ENCODE results near the gene BAHCC1.

The BAHCC1 gene

GRCh38 chr17:81391293-81391935, 3.8 kb upstream of the BAHCC1 start:
- in situ Hi-C loops (cut with MboI; ENCODE audit: low pct_unique_long_range_greater_than_20kb, low sequenced_read_pairs, unreplicated experiment) = no loop called here
- DNase-seq (ENCODE audit: low spot score) = no peak
- TF ChIP-seq CTCF (IDR thresholded peaks at IDR 0.05; ENCODE audit: extremely low read depth, insufficient read depth, missing control alignments) = no peak

GRCh38 chr17:81391936-81392908, 3.0 kb upstream of the BAHCC1 start:
- DNase-seq (ENCODE audit: low spot score) = no peak
- TF ChIP-seq CTCF (IDR thresholded peaks at IDR 0.05; ENCODE audit: extremely low read depth, insufficient read depth, missing control alignments) = no peak
- in situ Hi-C loops (cut with MboI; ENCODE audit: low pct_unique_long_range_greater_than_20kb, low sequenced_read_pairs, unreplicated experiment) = no loop called here

- in situ Hi-C loops (cut with MboI; ENCODE audit: low pct_unique_long_range_greater_than_20kb, low sequenced_read_pairs, unreplicated experiment) = no loop called here
- DNase-seq (ENCODE audit: low spot score) = no peak
- TF ChIP-seq CTCF (IDR thresholded peaks at IDR 0.05; ENCODE audit: extremely low read depth, insufficient read depth, missing control alignments) = no peak
Observed at GRCh38 chr17:81392909-81393654, 2.2 kb upstream of the BAHCC1 start.

GRCh38 chr17:81393684-81394376, 1.4 kb upstream of the BAHCC1 start:
- no peak for TF ChIP-seq CTCF (IDR thresholded peaks at IDR 0.05; ENCODE audit: extremely low read depth, insufficient read depth, missing control alignments)
- peak; percentile 93 for DNase-seq (ENCODE audit: low spot score)
- in situ Hi-C loops (cut with MboI; ENCODE audit: low pct_unique_long_range_greater_than_20kb, low sequenced_read_pairs, unreplicated experiment) = no loop called here

GRCh38 chr17:81394377-81394920, 808 bp upstream of the BAHCC1 start:
- TF ChIP-seq CTCF (IDR thresholded peaks at IDR 0.05; ENCODE audit: extremely low read depth, insufficient read depth, missing control alignments) = no peak
- in situ Hi-C loops (cut with MboI; ENCODE audit: low pct_unique_long_range_greater_than_20kb, low sequenced_read_pairs, unreplicated experiment) = no loop called here
- no peak for DNase-seq (ENCODE audit: low spot score)

Measured in GM13977 (cell line).